ENCODE results near the gene FXYD6. TPM values are rescaled to one million over a fixed set of nuclear protein-coding genes. Genes with fewer than 3 reads are reported as not detected.

Gene FXYD6
- total and polyA plus RNA-seq, 9 of the 15 experiments (the other 6 are each of a cell fraction or from before 2014, with no cell fraction given), result 0.07 to 0.35 TPM; not detected in 7

DNA sequence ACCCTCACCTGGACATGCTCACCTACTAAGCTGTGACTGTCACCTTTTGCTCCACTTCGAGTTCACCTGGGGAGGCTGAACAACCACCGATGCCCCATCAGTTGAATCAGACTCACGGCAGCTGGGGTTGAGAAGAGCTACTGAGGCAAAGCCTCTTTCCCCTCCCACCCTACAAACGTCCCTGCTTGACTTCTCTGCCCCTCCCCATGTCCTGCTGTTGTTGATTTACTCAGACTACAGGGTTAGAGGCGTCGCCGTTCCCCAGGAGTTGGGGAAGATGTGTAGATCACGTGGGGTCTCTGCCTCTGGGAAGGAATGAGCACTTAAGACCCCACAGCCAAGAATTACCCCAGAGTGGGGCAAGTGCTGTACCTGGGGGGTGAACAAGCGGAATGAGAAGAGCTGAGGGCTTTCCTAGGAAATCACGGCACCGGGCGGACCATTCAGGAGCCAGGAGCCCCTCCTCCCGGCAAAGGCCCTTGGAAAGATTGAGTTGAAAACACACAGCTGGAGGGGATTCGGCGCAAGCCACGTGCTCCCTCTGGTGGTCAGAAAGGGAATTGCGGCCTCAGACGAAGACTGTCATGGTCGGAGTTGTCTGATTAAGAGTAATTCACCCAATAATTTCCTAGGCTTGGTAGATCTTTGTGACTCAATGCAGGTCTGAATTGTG is 59.0 kb downstream of the FXYD6 start (continued):
- TF ChIP-seq ESRRB (CRISPR knock-in tag; IDR thresholded peaks at IDR 0.05; ENCODE audit: borderline replicate concordance) (no peak), POU5F1 (IDR thresholded peaks at IDR 0.05; ENCODE audit: borderline replicate concordance, low read depth, low read length, partially characterized antibody) (no peak), BDP1 (IDR thresholded peaks at IDR 0.05; ENCODE audit: insufficient read depth, insufficient read length) (no peak), KLF16 (IDR thresholded peaks at IDR 0.05) (peak; percentile 49; the same call in 1 of the 2 replicates), ETV5 (CRISPR knock-in tag; IDR thresholded peaks at IDR 0.05; ENCODE audit: low read depth) (no peak), HMG20B (CRISPR knock-in tag; IDR thresholded peaks at IDR 0.05) (no peak), ZNF507 (tag; conservative IDR thresholded peaks at IDR 0.05) (no peak), CCNT2 (IDR thresholded peaks at IDR 0.05; ENCODE audit: borderline replicate concordance, extremely low read depth, insufficient read length, low read depth, low read length) (no peak), CXXC5 (CRISPR knock-in tag; IDR thresholded peaks at IDR 0.05) (no peak), SMC3 (conservative IDR thresholded peaks at IDR 0.05; ENCODE audit: insufficient read depth, low read depth, low read length) (peak; percentile 91), PHF8 (IDR thresholded peaks at IDR 0.05; ENCODE audit: borderline replicate concordance, low read length) (no peak), KDM4B (IDR thresholded peaks at IDR 0.05; ENCODE audit: borderline replicate concordance in 2 of 2, low read depth in 1 of 2) (no peak), RB1 (IDR thresholded peaks at IDR 0.05; ENCODE audit: low read depth) (peak; percentile 52; the same call in 1 of the 2 replicates), SRSF7 (optimal IDR thresholded peaks at IDR 0.05; ENCODE audit: low read depth, low read length) (no peak)
- TF ChIP-seq, protein P1, sequence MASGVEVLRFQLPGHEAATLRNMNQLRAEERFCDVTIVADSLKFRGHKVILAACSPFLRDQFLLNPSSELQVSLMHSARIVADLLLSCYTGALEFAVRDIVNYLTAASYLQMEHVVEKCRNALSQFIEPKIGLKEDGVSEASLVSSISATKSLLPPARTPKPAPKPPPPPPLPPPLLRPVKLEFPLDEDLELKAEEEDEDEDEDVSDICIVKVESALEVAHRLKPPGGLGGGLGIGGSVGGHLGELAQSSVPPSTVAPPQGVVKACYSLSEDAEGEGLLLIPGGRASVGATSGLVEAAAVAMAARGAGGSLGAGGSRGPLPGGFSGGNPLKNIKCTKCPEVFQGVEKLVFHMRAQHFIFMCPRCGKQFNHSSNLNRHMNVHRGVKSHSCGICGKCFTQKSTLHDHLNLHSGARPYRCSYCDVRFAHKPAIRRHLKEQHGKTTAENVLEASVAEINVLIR (CRISPR knock-in tag; IDR thresholded peaks at IDR 0.05), result no peak
- TF ChIP-seq, protein P2, sequence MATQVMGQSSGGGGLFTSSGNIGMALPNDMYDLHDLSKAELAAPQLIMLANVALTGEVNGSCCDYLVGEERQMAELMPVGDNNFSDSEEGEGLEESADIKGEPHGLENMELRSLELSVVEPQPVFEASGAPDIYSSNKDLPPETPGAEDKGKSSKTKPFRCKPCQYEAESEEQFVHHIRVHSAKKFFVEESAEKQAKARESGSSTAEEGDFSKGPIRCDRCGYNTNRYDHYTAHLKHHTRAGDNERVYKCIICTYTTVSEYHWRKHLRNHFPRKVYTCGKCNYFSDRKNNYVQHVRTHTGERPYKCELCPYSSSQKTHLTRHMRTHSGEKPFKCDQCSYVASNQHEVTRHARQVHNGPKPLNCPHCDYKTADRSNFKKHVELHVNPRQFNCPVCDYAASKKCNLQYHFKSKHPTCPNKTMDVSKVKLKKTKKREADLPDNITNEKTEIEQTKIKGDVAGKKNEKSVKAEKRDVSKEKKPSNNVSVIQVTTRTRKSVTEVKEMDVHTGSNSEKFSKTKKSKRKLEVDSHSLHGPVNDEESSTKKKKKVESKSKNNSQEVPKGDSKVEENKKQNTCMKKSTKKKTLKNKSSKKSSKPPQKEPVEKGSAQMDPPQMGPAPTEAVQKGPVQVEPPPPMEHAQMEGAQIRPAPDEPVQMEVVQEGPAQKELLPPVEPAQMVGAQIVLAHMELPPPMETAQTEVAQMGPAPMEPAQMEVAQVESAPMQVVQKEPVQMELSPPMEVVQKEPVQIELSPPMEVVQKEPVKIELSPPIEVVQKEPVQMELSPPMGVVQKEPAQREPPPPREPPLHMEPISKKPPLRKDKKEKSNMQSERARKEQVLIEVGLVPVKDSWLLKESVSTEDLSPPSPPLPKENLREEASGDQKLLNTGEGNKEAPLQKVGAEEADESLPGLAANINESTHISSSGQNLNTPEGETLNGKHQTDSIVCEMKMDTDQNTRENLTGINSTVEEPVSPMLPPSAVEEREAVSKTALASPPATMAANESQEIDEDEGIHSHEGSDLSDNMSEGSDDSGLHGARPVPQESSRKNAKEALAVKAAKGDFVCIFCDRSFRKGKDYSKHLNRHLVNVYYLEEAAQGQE (IDR thresholded peaks at IDR 0.05; ENCODE audit: borderline replicate concordance), result peak; percentile 84
- TF ChIP-seq, protein P2 (CRISPR knock-in tag; IDR thresholded peaks at IDR 0.05; ENCODE audit: low read depth), result no peak
- TF ChIP-seq, protein P3, sequence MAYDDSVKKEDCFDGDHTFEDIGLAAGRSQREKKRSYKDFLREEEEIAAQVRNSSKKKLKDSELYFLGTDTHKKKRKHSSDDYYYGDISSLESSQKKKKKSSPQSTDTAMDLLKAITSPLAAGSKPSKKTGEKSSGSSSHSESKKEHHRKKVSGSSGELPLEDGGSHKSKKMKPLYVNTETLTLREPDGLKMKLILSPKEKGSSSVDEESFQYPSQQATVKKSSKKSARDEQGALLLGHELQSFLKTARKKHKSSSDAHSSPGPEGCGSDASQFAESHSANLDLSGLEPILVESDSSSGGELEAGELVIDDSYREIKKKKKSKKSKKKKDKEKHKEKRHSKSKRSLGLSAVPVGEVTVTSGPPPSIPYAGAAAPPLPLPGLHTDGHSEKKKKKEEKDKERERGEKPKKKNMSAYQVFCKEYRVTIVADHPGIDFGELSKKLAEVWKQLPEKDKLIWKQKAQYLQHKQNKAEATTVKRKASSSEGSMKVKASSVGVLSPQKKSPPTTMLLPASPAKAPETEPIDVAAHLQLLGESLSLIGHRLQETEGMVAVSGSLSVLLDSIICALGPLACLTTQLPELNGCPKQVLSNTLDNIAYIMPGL (CRISPR knock-in tag; IDR thresholded peaks at IDR 0.05), result no peak

Measured in K562 (cell line).